IMR-90 (cell line): ENCODE measurements around the gene PRKAG2. TPM values are rescaled to one million over a fixed set of nuclear protein-coding genes. Genes with fewer than 3 reads are reported as not detected.

ENCODE experiments used
- ATAC-seq: fragments of 200-7000 bp; cut with Tn5 transposase; 2 replicates; pipeline ENCODE4 v1.9.1; 2020; ENCODE audit warnings: low read depth, mild to moderate bottlenecking, moderate library complexity
- BruUV-seq: library from RNA; stranded (reverse); fragments of 400-500 nt; replicated peaks from 2 replicates; lab custom pipeline; 2021; lab: Mats Ljungman, UMichigan
- CTCF ChIA-PET: fragments of 300-600 bp; formaldehyde crosslinking; extraction: SDS; loops from one replicate; lab custom pipeline; 2021; ENCODE audit warnings: antibody characterized with exemption; lab: Yijun Ruan, JAX
- POLR2A ChIA-PET: fragments of 300-600 bp; sonication (Branson Sonifier 250); formaldehyde crosslinking; loops from one replicate; lab custom pipeline; 2022; ENCODE audit warnings: antibody characterized with exemption; ENCODE audit not compliant: unreplicated experiment; lab: Charles Lee
- DNase-seq: peaks from one replicate; pipeline ENCODE4 v3.0.0; 2013
- H2AFZ ChIP-seq: replicated peaks from 2 replicates; pipeline ENCODE3; 2013; ENCODE audit warnings: low read length, mild to moderate bottlenecking; ENCODE audit not compliant: poor library complexity
- H2AK5ac ChIP-seq: 2 replicates; pipeline ENCODE4 v1.6.1; 2013; ENCODE audit warnings: low read depth, low read length, inconsistent platforms
- H2AK9ac ChIP-seq: replicated peaks from 2 replicates; pipeline ENCODE3; 2013; ENCODE audit warnings: mild to moderate bottlenecking, low read depth, low read length, moderate library complexity; ENCODE audit not compliant: poor library complexity
- H2BK120ac ChIP-seq: 2 replicates; pipeline ENCODE4 v1.6.1; 2013; ENCODE audit warnings: low read depth, low read length, inconsistent platforms
- H2BK15ac ChIP-seq: 3 replicates; pipeline ENCODE4 v1.6.1; 2013; ENCODE audit warnings: low read depth, low read length, inconsistent platforms
- H2BK20ac ChIP-seq: 2 replicates; pipeline ENCODE4 v1.6.1; 2013; ENCODE audit warnings: low read depth, mild to moderate bottlenecking, inconsistent platforms, low read length, moderate library complexity
- H2BK5ac ChIP-seq: 2 replicates; pipeline ENCODE4 v1.6.1; 2013; ENCODE audit warnings: mild to moderate bottlenecking, low read depth, low read length, inconsistent platforms; ENCODE audit not compliant: poor library complexity, severe bottlenecking
- H3K14ac ChIP-seq: replicated peaks from 2 replicates; pipeline ENCODE4 v1.6.1; 2013; ENCODE audit warnings: low read depth, low read length, inconsistent platforms
- H3K18ac ChIP-seq: 2 replicates; pipeline ENCODE4 v1.6.1; 2013; ENCODE audit warnings: low read depth, low read length, control low read depth
- H3K23ac ChIP-seq: 2 replicates; pipeline ENCODE4 v1.6.1; 2013; ENCODE audit warnings: low read depth, low read length, inconsistent platforms
- H3K27ac ChIP-seq: 2 replicates; pipeline ENCODE4 v1.5.1; 2013; ENCODE audit warnings: mild to moderate bottlenecking, control low read depth, low read length; ENCODE audit not compliant: insufficient read depth
- H3K27me3 ChIP-seq: 2 replicates; pipeline ENCODE4 v1.6.1; 2013; ENCODE audit warnings: low read length; ENCODE audit not compliant: control insufficient read depth, insufficient read depth
- H3K36me3 ChIP-seq: 2 replicates; pipeline ENCODE4 v1.6.1; 2013; ENCODE audit warnings: low read length, mixed read lengths; ENCODE audit not compliant: control insufficient read depth, insufficient read depth
- H3K4ac ChIP-seq: 2 replicates; pipeline ENCODE4 v1.6.1; 2013; ENCODE audit warnings: low read depth, low read length, inconsistent platforms
- H3K4me1 ChIP-seq: 2 replicates; pipeline ENCODE4 v1.6.1; 2013; ENCODE audit warnings: low read length, mixed read lengths; ENCODE audit not compliant: control insufficient read depth, insufficient read depth
- H3K4me2 ChIP-seq: 2 replicates; pipeline ENCODE4 v1.6.1; 2013; ENCODE audit warnings: low read depth, mild to moderate bottlenecking, control low read depth, low read length, moderate library complexity
- H3K4me3 ChIP-seq: 2 replicates; pipeline ENCODE4 v1.5.1; 2013; ENCODE audit warnings: low read depth, mild to moderate bottlenecking, control low read depth, low read length, moderate library complexity; ENCODE audit not compliant: insufficient read depth
- H3K56ac ChIP-seq: 2 replicates; pipeline ENCODE4 v1.6.1; 2013; ENCODE audit warnings: low read length, inconsistent platforms; ENCODE audit not compliant: insufficient read depth; ENCODE audit errors: extremely low read depth
- H3K79me1 ChIP-seq, 2 experiments: 2 replicates each; pipeline ENCODE4 v1.6.1; 2013; ENCODE audit warnings: low read length in 2 of 2, inconsistent platforms in 1 of 2, low read depth in 1 of 2
- H3K9ac ChIP-seq: 2 replicates; pipeline ENCODE4 v1.6.1; 2013; ENCODE audit warnings: low read depth, low read length, control low read depth
- H3K9me1 ChIP-seq: 2 replicates; pipeline ENCODE4 v1.6.1; 2013; ENCODE audit warnings: low read length, inconsistent platforms; ENCODE audit not compliant: insufficient read depth
- H3K9me3 ChIP-seq: 2 replicates; pipeline ENCODE4 v1.6.1; 2013; ENCODE audit warnings: low read length; ENCODE audit not compliant: control insufficient read depth, insufficient read depth
- H4K20me1 ChIP-seq: 2 replicates; pipeline ENCODE4 v1.6.1; 2013; ENCODE audit warnings: low read length, inconsistent platforms; ENCODE audit not compliant: insufficient read depth
- H4K5ac ChIP-seq: 2 replicates; pipeline ENCODE4 v1.6.1; 2013; ENCODE audit warnings: mild to moderate bottlenecking, low read depth, low read length, control low read depth
- H4K8ac ChIP-seq, 2 experiments: 2 replicates each; pipeline ENCODE4 v1.6.1; 2013; ENCODE audit warnings: low read depth in 2 of 2, low read length in 2 of 2, control low read depth in 1 of 2, inconsistent platforms in 1 of 2
- H4K91ac ChIP-seq: 2 replicates; pipeline ENCODE4 v1.6.1; 2013; ENCODE audit warnings: low read depth, low read length, inconsistent platforms; ENCODE audit not compliant: insufficient read depth
- BHLHE40 ChIP-seq: fragments of 150-350 bp; IDR thresholded peaks from 2 replicates; pipeline ENCODE4 v1.6.1; 2016; ENCODE audit warnings: mild to moderate bottlenecking, low read depth, low read length
- CEBPB ChIP-seq: IDR thresholded peaks from 2 replicates; pipeline ENCODE4 v1.6.1; 2012; ENCODE audit warnings: low read depth, low read length, improper control_type of control experiment
- FOS ChIP-seq: fragments of 150-350 bp; IDR thresholded peaks from 2 replicates; pipeline ENCODE4 v1.6.1; 2016; ENCODE audit warnings: low read depth, low read length
- MAFK ChIP-seq: IDR thresholded peaks from 2 replicates; pipeline ENCODE4 v1.6.1; 2012; ENCODE audit warnings: low read depth, low read length, improper control_type of control experiment
- MXI1 ChIP-seq: IDR thresholded peaks from 2 replicates; pipeline ENCODE4 v1.6.1; 2012; ENCODE audit warnings: low read depth, mild to moderate bottlenecking, low read length, moderate library complexity, borderline replicate concordance
- RAD21 ChIP-seq: IDR thresholded peaks from 2 replicates; pipeline ENCODE4 v1.6.1; 2012; ENCODE audit warnings: low read length, improper control_type of control experiment
- WGBS, 2 experiments: methylation state at CpG; one replicate each; pipeline versions ENCODE4 v1.1.5 to v1.1.7; 2013; ENCODE audit warnings: missing lambda C conversion rate in 2 of 2; ENCODE audit not compliant: insufficient read length in 1 of 2; ENCODE audit errors: extremely low coverage in 2 of 2; 5-methylcytosine and 5-hydroxymethylcytosine counted together
- dilution Hi-C: fragments of 300-500 bp; cut with HindIII; formaldehyde crosslinking; loops from one replicate; pipeline ENCODE4 v1.14.3; 2018; ENCODE audit warnings: low sequenced_read_pairs; ENCODE audit not compliant: unreplicated experiment
- in situ Hi-C: fragments of 300-500 bp; cut with MboI; formaldehyde crosslinking; loops from 3 replicates; pipeline ENCODE4 v1.14.3; 2019; ENCODE audit warnings: low sequenced_read_pairs, inconsistent platforms, mixed read lengths
- intact Hi-C: fragments of 100-400 bp; cut with micrococcal nuclease; formaldehyde crosslinking; loops from 2 replicates; pipeline ENCODE4 v1.10.0; 2022
- polyA plus RNA-seq, 3 experiments: library from polyadenylated mRNA; depleted of rRNA; stranded (reverse); fragments of >200 nt; gene quantifications; 2 replicates each; pipeline ENCODE4 v1.2.3, GENCODE V29; 2012; ENCODE audit warnings: low replicate concordance in 1 of 3
- total RNA-seq: library from RNA; depleted of rRNA; stranded (reverse); fragments of >200 nt; gene quantifications from 2 replicates; pipeline ENCODE4 v1.2.3, GENCODE V29; 2012
- TF ChIP-seq, protein P1 (sequence below): fragments of 150-350 bp; IDR thresholded peaks from 2 replicates; pipeline ENCODE4 v1.6.1; 2017; ENCODE audit warnings: mild to moderate bottlenecking, antibody characterized with exemption, low read length, low read depth

PRKAG2 gene
- total and polyA plus RNA-seq, 2 of the 4 experiments (the other 2 are of a cell fraction): 15.4 to 21.6 TPM

DNA sequence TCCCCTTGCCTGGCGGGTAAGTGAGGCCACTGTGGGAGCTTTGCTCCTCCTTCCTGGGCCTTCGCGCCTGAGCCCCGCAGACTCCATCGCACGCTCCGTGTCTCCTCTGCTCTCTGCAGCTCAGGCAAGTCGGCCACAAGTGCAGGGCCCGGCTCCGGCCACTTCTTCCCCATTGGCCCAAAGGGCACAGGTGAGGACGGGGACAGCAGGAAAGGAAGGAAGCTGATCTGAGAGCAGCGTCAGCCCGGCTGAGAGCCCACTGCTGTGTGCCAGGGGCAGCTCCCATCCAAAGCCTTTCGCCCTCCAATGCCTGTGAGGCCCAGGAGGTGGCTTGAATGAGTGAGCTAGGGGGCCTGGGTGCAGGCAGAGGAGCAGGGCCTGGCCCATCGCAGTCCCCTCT is 323.6 kb downstream of the PRKAG2 start:
- Histone ChIP-seq H2AK9ac (no peak overlapping the region), H4K5ac (no peak overlapping the region), H4K91ac (no peak overlapping the region), H4K8ac (no peak overlapping the region), H3K27me3 (peaks cover 3% of the 10 kb centered on the region; the same call in 1 of the 2 replicates), H2AFZ (no peak overlapping the region), H3K9ac (no peak overlapping the region), H4K20me1 (no peaks in the 10 kb centered on the region), H3K18ac (no peak overlapping the region), H3K9me1 (peaks cover 5% of the 10 kb centered on the region), H3K56ac (no peak overlapping the region), H3K4me2 (no peak overlapping the region), H2BK20ac (no peak overlapping the region), H2AK5ac (no peak overlapping the region), H3K79me1 (0 out of 4 replicates have a peak, but pooled peaks cover 0 to 5% of the 10 kb centered on the region in 2 experiments), H3K9me3 (no peaks in the 10 kb centered on the region), H3K27ac (no peak overlapping the region), H3K4me3 (no peak overlapping the region), H3K23ac (no peak overlapping the region), H2BK5ac (no peak overlapping the region), H3K14ac (no peak overlapping the region), H3K36me3 (peaks cover 6% of the 10 kb centered on the region; the same call in 1 of the 2 replicates), H2BK120ac (no peak overlapping the region), H2BK15ac (no peak overlapping the region), H3K4me1 (peaks cover 8% of the 10 kb centered on the region), H3K4ac (no peak overlapping the region)
- ATAC-seq (no peak), DNase-seq (no peak)
- no peak for TF ChIP-seq RAD21
- no peak for TF ChIP-seq MXI1
- no peak for TF ChIP-seq MAFK
- TF ChIP-seq BHLHE40: no peak
- TF ChIP-seq, protein P1, sequence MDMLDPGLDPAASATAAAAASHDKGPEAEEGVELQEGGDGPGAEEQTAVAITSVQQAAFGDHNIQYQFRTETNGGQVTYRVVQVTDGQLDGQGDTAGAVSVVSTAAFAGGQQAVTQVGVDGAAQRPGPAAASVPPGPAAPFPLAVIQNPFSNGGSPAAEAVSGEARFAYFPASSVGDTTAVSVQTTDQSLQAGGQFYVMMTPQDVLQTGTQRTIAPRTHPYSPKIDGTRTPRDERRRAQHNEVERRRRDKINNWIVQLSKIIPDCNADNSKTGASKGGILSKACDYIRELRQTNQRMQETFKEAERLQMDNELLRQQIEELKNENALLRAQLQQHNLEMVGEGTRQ: no peak
- TF ChIP-seq CEBPB: no peak
- TF ChIP-seq FOS: no peak
- dilution Hi-C loops (no loop called here), in situ Hi-C loops (no loop called here), intact Hi-C loops (loop anchor here (10.0 kb wide), 1 partner anchor 69 kb away; no protein-coding TSS in a partner anchor)
- 42% methylated on average over 2 of the region's 15 CpGs; no CpG with 5 or more reads in 1 of the 2 experiments for WGBS, 2 experiments
- ChIA-PET POLR2A (no interaction called here), CTCF (no interaction called here)
- BruUV-seq: no TSS peak
